Suprapubic skin (tissue), 4 donors: ENCODE measurements around the gene CGNL1. TPM values are rescaled to one million over a fixed set of nuclear protein-coding genes. Genes with fewer than 3 reads are reported as not detected.
A peak's percentile ranks its signal among the peaks of the same experiment; 100 is the strongest.

ENCODE experiments used
- DNase-seq, 2 donors: peaks; one replicate each; pipeline ENCODE4 v3.0.0-alpha.2; 2019; ENCODE audit warnings: low spot score in 2 of 2
- H3K27ac ChIP-seq: fragments of 200-600 bp; sonication (generic); one replicate; pipeline ENCODE4 v1.5.1; 2019
- H3K27me3 ChIP-seq: fragments of 200-600 bp; sonication (generic); one replicate; pipeline ENCODE4 v1.5.1; 2019
- H3K36me3 ChIP-seq: fragments of 200-600 bp; sonication (generic); one replicate; pipeline ENCODE4 v1.5.1; 2019
- H3K4me1 ChIP-seq: fragments of 200-600 bp; sonication (generic); one replicate; pipeline ENCODE4 v1.5.1; 2019
- H3K4me3 ChIP-seq: fragments of 200-600 bp; sonication (generic); one replicate; pipeline ENCODE4 v1.5.1; 2019; ENCODE audit warnings: mild to moderate bottlenecking
- H3K9me3 ChIP-seq: fragments of 200-600 bp; sonication (generic); one replicate; pipeline ENCODE4 v1.5.1; 2019
- CTCF ChIP-seq, 2 donors: fragments of 200-600 bp in 1 of 2; fragments of 450-650 bp in 1 of 2; sonication (generic) in 1 of 2; IDR thresholded peaks; one replicate each; pipeline ENCODE4 v1.5.1; 2016 to 2019; ENCODE audit warnings: antibody characterized with exemption in 2 of 2, mild to moderate bottlenecking in 1 of 2, moderate library complexity in 1 of 2
- EP300 ChIP-seq: sonication (generic); formaldehyde crosslinking; IDR thresholded peaks from one replicate; pipeline ENCODE4 v1.6.1; 2017; ENCODE audit warnings: antibody characterized with exemption
- POLR2A ChIP-seq, 2 donors: fragments of 450-650 bp; IDR thresholded peaks; one replicate each; pipeline ENCODE4 v1.6.1; 2017; ENCODE audit warnings: antibody characterized with exemption in 2 of 2, mild to moderate bottlenecking in 2 of 2, moderate library complexity in 2 of 2
- POLR2AphosphoS5 ChIP-seq, 3 donors: sonication (generic); formaldehyde crosslinking; IDR thresholded peaks; one replicate each; pipeline ENCODE4 v1.6.1; 2017; ENCODE audit warnings: antibody characterized with exemption in 3 of 3
- WGBS: methylation state at CpG from one replicate; pipeline ENCODE4 v1.1.5; 2018; 5-methylcytosine and 5-hydroxymethylcytosine counted together
- total RNA-seq, 4 donors: library from RNA; depleted of rRNA; stranded (reverse); fragments of >200 nt; gene quantifications; one replicate each; pipeline ENCODE4 v1.1.0, GENCODE V29; 2016

CGNL1 gene
- total RNA-seq, 4 donors from 2014 or later, result 7.1 to 27.0 (median 14.2) TPM

GRCh38 chr15:57509965-57510364, 133.7 kb downstream of the CGNL1 start:
- Histone ChIP-seq H3K27me3 (no peaks in the 10 kb centered on the region), H3K4me3 (no peak overlapping the region), H3K9me3 (no peaks in the 10 kb centered on the region), H3K4me1 (peaks cover 61% of the 10 kb centered on the region), H3K27ac (peak overlapping the region; percentile 80), H3K36me3 (no peaks in the 10 kb centered on the region)
- DNase-seq, result no peak
- no peak for TF ChIP-seq POLR2AphosphoS5 (IDR thresholded peaks at IDR 0.05)
- no peak for TF ChIP-seq EP300
- no peak for TF ChIP-seq POLR2A (IDR thresholded peaks at IDR 0.05)
- TF ChIP-seq CTCF (IDR thresholded peaks at IDR 0.05), result no peak
- WGBS, result 28% methylated on average over 4 of the region's 4 CpGs

GRCh38 chr15:57510647-57511046, 134.3 kb downstream of the CGNL1 start:
- no peak for TF ChIP-seq POLR2A (IDR thresholded peaks at IDR 0.05)
- TF ChIP-seq EP300, result no peak
- TF ChIP-seq CTCF (IDR thresholded peaks at IDR 0.05), result no peak
- TF ChIP-seq POLR2AphosphoS5 (IDR thresholded peaks at IDR 0.05), result no peak
- 53% methylated on average over 9 of the region's 9 CpGs for WGBS
- H3K4me3 ChIP-seq, result no peak overlapping the region
- DNase-seq, result no peak
- no peaks in the 10 kb centered on the region for H3K36me3 ChIP-seq
- H3K27ac ChIP-seq, result peak overlapping the region; percentile 80
- no peaks in the 10 kb centered on the region for H3K27me3 ChIP-seq
- H3K9me3 ChIP-seq, result no peaks in the 10 kb centered on the region
- H3K4me1 ChIP-seq, result peaks cover 54% of the 10 kb centered on the region

DNA sequence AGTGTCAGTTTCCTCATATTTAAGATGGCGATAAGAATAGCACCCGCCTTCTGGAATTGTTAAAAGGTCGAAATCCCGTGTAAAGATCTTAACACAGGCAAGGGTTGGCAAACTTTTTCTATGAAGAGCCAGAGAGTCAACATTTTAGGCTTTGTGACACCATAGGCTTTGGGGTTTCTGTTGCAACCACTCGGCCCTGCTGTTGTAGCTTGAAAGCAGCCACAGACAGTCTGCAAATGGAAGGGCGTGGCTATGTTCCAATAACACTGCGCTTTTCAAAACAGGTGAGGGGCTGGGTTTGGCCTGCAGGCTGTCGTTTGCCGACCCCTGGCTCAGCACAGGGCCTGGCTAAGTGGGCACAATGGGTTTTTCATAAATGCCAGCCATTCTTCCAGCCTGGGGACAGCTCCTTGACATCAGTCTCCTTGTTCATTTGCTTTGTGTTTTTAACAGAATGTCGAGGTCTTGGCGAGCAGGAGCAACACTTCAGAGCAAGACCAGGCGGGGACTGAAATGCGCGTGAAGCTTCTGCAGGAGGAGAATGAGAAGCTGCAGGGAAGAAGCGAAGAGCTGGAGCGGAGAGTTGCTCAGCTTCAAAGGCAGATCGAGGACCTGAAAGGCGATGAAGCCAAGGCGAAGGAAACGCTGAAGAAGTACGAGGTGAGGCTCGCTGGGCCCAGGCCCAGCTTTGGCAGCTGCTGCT, 140.2 kb downstream of the CGNL1 start:
- Histone ChIP-seq H3K4me1 (peaks cover 10% of the 10 kb centered on the region), H3K27me3 (no peaks in the 10 kb centered on the region), H3K9me3 (no peaks in the 10 kb centered on the region), H3K27ac (peak overlapping the region; percentile 54), H3K4me3 (no peak overlapping the region), H3K36me3 (peaks cover 6% of the 10 kb centered on the region)
- no peak for DNase-seq
- 66% methylated on average over 22 of the region's 22 CpGs for WGBS
- TF ChIP-seq EP300 (no peak), CTCF (IDR thresholded peaks at IDR 0.05) (no peak), POLR2A (IDR thresholded peaks at IDR 0.05) (no peak), POLR2AphosphoS5 (IDR thresholded peaks at IDR 0.05) (no peak)

GRCh38 chr15:57517030-57517671, 140.8 kb downstream of the CGNL1 start:
- Histone ChIP-seq H3K27me3 (no peaks in the 10 kb centered on the region), H3K36me3 (peaks cover 6% of the 10 kb centered on the region), H3K4me1 (peaks cover 10% of the 10 kb centered on the region), H3K9me3 (no peaks in the 10 kb centered on the region), H3K4me3 (no peak overlapping the region), H3K27ac (peak overlapping the region; percentile 54)
- TF ChIP-seq EP300 (no peak), CTCF (IDR thresholded peaks at IDR 0.05) (no peak)
- no peak for DNase-seq
- WGBS, result 78% methylated on average over 6 of the region's 6 CpGs

GRCh38 chr15:57518779-57519405, 142.6 kb downstream of the CGNL1 start:
- Histone ChIP-seq H3K36me3 (peaks cover 6% of the 10 kb centered on the region), H3K9me3 (no peaks in the 10 kb centered on the region), H3K27ac (no peak overlapping the region), H3K4me1 (peaks cover 10% of the 10 kb centered on the region), H3K4me3 (no peak overlapping the region), H3K27me3 (no peaks in the 10 kb centered on the region)
- TF ChIP-seq EP300 (no peak), POLR2A (IDR thresholded peaks at IDR 0.05) (no peak), CTCF (IDR thresholded peaks at IDR 0.05) (no peak), POLR2AphosphoS5 (IDR thresholded peaks at IDR 0.05) (no peak)
- no peak for DNase-seq
- WGBS, result 87% methylated on average over 13 of the region's 13 CpGs
